ENCODE data around the gene IQSEC1. TPM values are rescaled to one million over a fixed set of nuclear protein-coding genes. Genes with fewer than 3 reads are reported as not detected.

The IQSEC1 gene
- polyA plus RNA-seq, 3 donors, result 17.7 to 61.7 (median 30.3) TPM

- intact Hi-C loops (cut with micrococcal nuclease), result loop anchor here (10.0 kb wide), 2 partner anchors 52 to 422 kb away; no protein-coding TSS in a partner anchor
- Histone ChIP-seq H3K4me1 (ENCODE audit: control insufficient read depth in 1 of 2, insufficient read depth in 2 of 2, low read length in 2 of 2) (peaks cover 54 to 74% of the 10 kb centered on the region in 2 donors), H3K4me2 (replicated peaks; ENCODE audit: extremely low read depth, low read length, poor library complexity, severe bottlenecking) (peak overlapping the region; percentile 81), H3K27ac (ENCODE audit: low read depth in 1 of 2, low read length in 2 of 2) (no peak overlapping the region), H3K36me3 (replicated peaks in 1 of 2; ENCODE audit: control insufficient read depth in 1 of 2, insufficient read depth in 2 of 2, low read length in 2 of 2) (peaks cover 13 to 67% of the 10 kb centered on the region in 2 donors), H3K27me3 (ENCODE audit: control insufficient read depth in 2 of 2, insufficient read depth in 2 of 2, low read length in 2 of 2) (peaks cover 0 to 11% of the 10 kb centered on the region in 2 donors), H3K4me3 (replicated peaks in 1 of 3; ENCODE audit: low read depth in 2 of 3, low read length in 3 of 3) (peak overlapping the region in 1 of 3 experiments; percentile 74), H3K9ac (ENCODE audit: insufficient read depth, low read length, poor library complexity, severe bottlenecking) (no peak overlapping the region), H3K9me3 (replicated peaks in 1 of 2; ENCODE audit: control insufficient read depth in 1 of 2, insufficient read depth in 1 of 2, low read length in 2 of 2) (no peaks in the 10 kb centered on the region), H4K20me1 (ENCODE audit: insufficient read depth, low read length) (peaks cover 93% of the 10 kb centered on the region), H3K79me2 (ENCODE audit: insufficient read depth, low read length) (peaks cover 94% of the 10 kb centered on the region), H2AFZ (ENCODE audit: insufficient read depth, low read depth, low read length, poor library complexity, severe bottlenecking) (no peak overlapping the region)
- H3K9me3 Mint-ChIP-seq, result no peaks in the 10 kb centered on the region
- peaks cover 70 to 74% of the 10 kb centered on the region in 2 donors for H3K36me3 Mint-ChIP-seq
- H3K27ac Mint-ChIP-seq, result peak overlapping the region in 3 of 7 donors; percentile 13 to 60 (median 59)
- H3K4me1 Mint-ChIP-seq, result peaks cover 77% of the 10 kb centered on the region
- peak overlapping the region; percentile 73 to 76 for H3K4me3 Mint-ChIP-seq
- WGBS (ENCODE audit: insufficient coverage), result 17% methylated on average over 4 of the region's 24 CpGs
- peaks cover 7 to 28% (median 27%) of the 10 kb centered on the region in 3 donors for H3K27me3 Mint-ChIP-seq (ENCODE audit: low read depth in 3 of 3)
- no peak for DNase-seq
- no peak for TF ChIP-seq CTCF (IDR thresholded peaks at IDR 0.05)
Observed at GRCh38 chr3:12992629-12993516, 80.4 kb downstream of the IQSEC1 start.

GRCh38 chr3:12991861-12992281 lies 81.4 kb downstream of the IQSEC1 start:
- peaks cover 0 to 11% of the 10 kb centered on the region in 2 donors for H3K27me3 ChIP-seq (ENCODE audit: control insufficient read depth in 2 of 2, insufficient read depth in 2 of 2, low read length in 2 of 2)
- H3K9me3 ChIP-seq (replicated peaks in 1 of 2; ENCODE audit: control insufficient read depth in 1 of 2, insufficient read depth in 1 of 2, low read length in 2 of 2), result no peaks in the 10 kb centered on the region
- intact Hi-C loops (cut with micrococcal nuclease), result loop anchor here (10.0 kb wide), 2 partner anchors 53 to 423 kb away; no protein-coding TSS in a partner anchor
- H3K4me1 ChIP-seq (ENCODE audit: control insufficient read depth in 1 of 2, insufficient read depth in 2 of 2, low read length in 2 of 2), result peaks cover 47 to 64% of the 10 kb centered on the region in 2 donors
- Mint-ChIP-seq H3K9me3 (no peaks in the 10 kb centered on the region), H3K27ac (peak overlapping the region in 3 of 7 donors; percentile 20 to 32 (median 23)), H3K27me3 (ENCODE audit: low read depth in 3 of 3) (peaks cover 7 to 31% (median 27%) of the 10 kb centered on the region in 3 donors), H3K36me3 (peaks cover 70 to 74% of the 10 kb centered on the region in 2 donors), H3K4me3 (no peak overlapping the region), H3K4me1 (peaks cover 71% of the 10 kb centered on the region)
- H3K4me2 ChIP-seq (replicated peaks; ENCODE audit: extremely low read depth, low read length, poor library complexity, severe bottlenecking), result no peak overlapping the region
- H3K9ac ChIP-seq (ENCODE audit: insufficient read depth, low read length, poor library complexity, severe bottlenecking), result no peak overlapping the region
- 76% methylated on average over 5 of the region's 9 CpGs for WGBS (ENCODE audit: insufficient coverage)
- H2AFZ ChIP-seq (ENCODE audit: insufficient read depth, low read depth, low read length, poor library complexity, severe bottlenecking), result no peak overlapping the region
- DNase-seq, result no peak
- H3K4me3 ChIP-seq (replicated peaks in 1 of 3; ENCODE audit: low read depth in 2 of 3, low read length in 3 of 3), result no peak overlapping the region
- no peak overlapping the region for H3K27ac ChIP-seq (ENCODE audit: low read depth in 1 of 2, low read length in 2 of 2)
- peaks cover 7 to 67% of the 10 kb centered on the region in 2 donors for H3K36me3 ChIP-seq (replicated peaks in 1 of 2; ENCODE audit: control insufficient read depth in 1 of 2, insufficient read depth in 2 of 2, low read length in 2 of 2)
- peaks cover 96% of the 10 kb centered on the region for H4K20me1 ChIP-seq (ENCODE audit: insufficient read depth, low read length)
- peaks cover 94% of the 10 kb centered on the region for H3K79me2 ChIP-seq (ENCODE audit: insufficient read depth, low read length)
- TF ChIP-seq CTCF (IDR thresholded peaks at IDR 0.05), result no peak
